Measurements from ENCODE around the gene ZMYND8. TPM values are rescaled to one million over a fixed set of nuclear protein-coding genes. Genes with fewer than 3 reads are reported as not detected.

The ZMYND8 gene
- total and polyA plus RNA-seq, 2 of the 8 experiments (the other 6 are each of a cell fraction or from before 2014, with no cell fraction given), result 50.5 to 163 TPM

GRCh38 chr20:47233333-47234188, 122.9 kb downstream of the ZMYND8 start (continued):
- no peak for TF ChIP-seq EP300 (IDR thresholded peaks at IDR 0.05; ENCODE audit: borderline replicate concordance in 1 of 2, low read depth in 2 of 2, low read length in 2 of 2)
- TF ChIP-seq TAF7 (optimal IDR thresholded peaks at IDR 0.05; ENCODE audit: borderline replicate concordance, low read depth, low read length), result no peak
- TF ChIP-seq GABPA (IDR thresholded peaks at IDR 0.05; ENCODE audit: borderline replicate concordance, insufficient read depth, low read length), result no peak
- no peak for TF ChIP-seq CHD1 (IDR thresholded peaks at IDR 0.05; ENCODE audit: low read depth, low read length)
- TF ChIP-seq ATF2 (IDR thresholded peaks at IDR 0.05; ENCODE audit: low read length), result no peak
- no peak for TF ChIP-seq EZH2 (IDR thresholded peaks at IDR 0.05; ENCODE audit: low read depth, low read length, severe bottlenecking)
- TF ChIP-seq TAF1 (IDR thresholded peaks at IDR 0.05; ENCODE audit: low read depth, low read length), result no peak
- no peak for TF ChIP-seq ZNF274 (IDR thresholded peaks at IDR 0.05; ENCODE audit: borderline replicate concordance, extremely low read depth, low read length)
- TF ChIP-seq SIRT6 (IDR thresholded peaks at IDR 0.05; ENCODE audit: low read length), result no peak

Measured in H1 (cell line).